Astrocyte (in vitro differentiated cells and primary cell): ENCODE results near the gene SDK1.
"Not testable (repeated sequence)": the region's sequence is repeated elsewhere in the genome, so short reads cannot be mapped to it uniquely, and the experiment has no call there.

Experiments used
- CTCF ChIP-seq: IDR thresholded peaks from 2 replicates; pipeline ENCODE4 v1.5.1; 2011; ENCODE audit warnings: low read depth, mild to moderate bottlenecking, inconsistent platforms, low read length, moderate library complexity; ENCODE audit not compliant: insufficient read depth
- EZH2 ChIP-seq: IDR thresholded peaks from 2 replicates; pipeline ENCODE4 v1.6.1; 2012; ENCODE audit warnings: mild to moderate bottlenecking, low read length, inconsistent platforms; ENCODE audit not compliant: insufficient read depth

DNA sequence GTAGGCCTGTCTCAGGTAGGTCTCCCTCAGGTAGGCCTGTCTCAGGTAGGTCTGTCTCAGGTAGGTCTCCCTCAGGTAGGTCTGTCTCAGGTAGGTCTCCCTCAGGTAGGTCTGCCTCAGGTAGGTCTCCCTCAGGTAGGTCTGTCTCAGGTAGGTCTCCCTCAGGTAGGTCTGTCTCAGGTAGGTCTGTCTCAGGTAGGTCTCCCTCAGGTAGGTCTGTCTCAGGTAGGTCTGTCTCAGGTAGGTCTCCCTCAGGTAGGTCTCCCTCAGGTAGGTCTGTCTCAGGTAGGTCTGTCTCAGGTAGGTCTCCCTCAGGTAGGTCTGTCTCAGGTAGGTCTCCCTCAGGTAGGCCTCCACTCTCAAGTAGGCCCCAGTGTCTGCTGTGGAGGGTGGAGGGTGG lies 281.1 kb downstream of the SDK1 start:
- TF ChIP-seq CTCF, EZH2: not testable (repeated sequence)
